Measurements from ENCODE around the gene PKN2.

DNA sequence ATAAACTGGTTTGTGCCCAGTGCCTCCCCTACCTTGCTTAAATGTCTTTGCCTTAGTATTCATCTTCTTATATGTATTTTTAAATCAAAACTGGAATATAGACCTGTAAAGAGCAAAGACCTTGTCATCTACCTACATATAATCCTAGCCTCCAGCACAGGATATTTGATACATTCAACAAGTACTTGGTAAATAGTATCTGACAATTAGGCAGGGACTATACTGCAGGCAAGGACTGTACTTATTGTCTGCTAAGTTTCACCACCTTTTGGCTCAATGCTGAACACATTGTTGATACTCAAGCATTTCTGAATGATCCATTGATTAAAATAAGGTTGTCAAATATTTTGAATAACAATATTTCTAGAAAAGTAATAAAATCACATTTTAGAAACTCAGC is 96.4 kb downstream of the PKN2 start:
- TF ChIP-seq, protein P1, sequence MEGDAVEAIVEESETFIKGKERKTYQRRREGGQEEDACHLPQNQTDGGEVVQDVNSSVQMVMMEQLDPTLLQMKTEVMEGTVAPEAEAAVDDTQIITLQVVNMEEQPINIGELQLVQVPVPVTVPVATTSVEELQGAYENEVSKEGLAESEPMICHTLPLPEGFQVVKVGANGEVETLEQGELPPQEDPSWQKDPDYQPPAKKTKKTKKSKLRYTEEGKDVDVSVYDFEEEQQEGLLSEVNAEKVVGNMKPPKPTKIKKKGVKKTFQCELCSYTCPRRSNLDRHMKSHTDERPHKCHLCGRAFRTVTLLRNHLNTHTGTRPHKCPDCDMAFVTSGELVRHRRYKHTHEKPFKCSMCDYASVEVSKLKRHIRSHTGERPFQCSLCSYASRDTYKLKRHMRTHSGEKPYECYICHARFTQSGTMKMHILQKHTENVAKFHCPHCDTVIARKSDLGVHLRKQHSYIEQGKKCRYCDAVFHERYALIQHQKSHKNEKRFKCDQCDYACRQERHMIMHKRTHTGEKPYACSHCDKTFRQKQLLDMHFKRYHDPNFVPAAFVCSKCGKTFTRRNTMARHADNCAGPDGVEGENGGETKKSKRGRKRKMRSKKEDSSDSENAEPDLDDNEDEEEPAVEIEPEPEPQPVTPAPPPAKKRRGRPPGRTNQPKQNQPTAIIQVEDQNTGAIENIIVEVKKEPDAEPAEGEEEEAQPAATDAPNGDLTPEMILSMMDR (conservative IDR thresholded peaks at IDR 0.05; ENCODE audit: low read length), result no peak
- no peak for TF ChIP-seq EZH2phosphoT487 (IDR thresholded peaks at IDR 0.05; ENCODE audit: borderline replicate concordance)
